CD4-positive, alpha-beta T cell treated with Interleukin-6 at 100 ng/mL for 8 hours (primary cell): ENCODE data around the gene TCF23.
"Not testable (repeated sequence)": the region's sequence is repeated elsewhere in the genome, so short reads cannot be mapped to it uniquely, and the experiment has no call there.

Experiments used
- DNase-seq: peaks from one replicate; pipeline ENCODE4 v3.0.0-alpha.2; 2020; ENCODE audit warnings: mixed read lengths, low spot score

Gene TCF23

GRCh38 chr2:27148801-27149439, at the start of gene TCF23:
Gene TCF23, plus strand, starts transcription at chr2:27149004. Its CDS starts 130 bp downstream, at chr2:27149134.
- DNase-seq = no peak

- no peak for DNase-seq
Measured at GRCh38 chr2:27099334-27099955, 49.4 kb upstream of the TCF23 start.

- no peak for DNase-seq
Measured at GRCh38 chr2:27100036-27100435, 48.8 kb upstream of the TCF23 start.

DNA sequence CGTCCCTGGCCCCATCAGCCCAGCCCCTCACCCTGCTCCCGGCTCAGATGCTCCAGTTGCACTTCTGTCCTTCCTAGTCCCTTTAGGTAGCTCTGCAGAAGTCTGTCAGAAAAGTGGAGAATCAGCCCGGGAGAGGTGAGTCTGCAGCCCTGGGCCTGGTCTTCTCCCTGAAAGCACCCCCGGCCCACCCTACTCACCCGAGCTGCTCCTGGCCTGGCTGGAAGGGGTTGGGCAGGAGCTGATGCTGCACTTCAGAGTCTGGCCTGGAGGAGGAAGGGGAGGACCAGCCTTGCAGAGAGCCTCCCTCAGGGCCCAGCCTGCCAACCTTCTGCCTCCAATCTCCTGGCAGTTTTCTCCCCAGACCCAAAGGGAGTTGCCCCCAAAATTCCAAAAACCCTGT, 46.5 kb upstream of the TCF23 start:
- DNase-seq = no peak

GRCh38 chr2:27105981-27106380, 42.8 kb upstream of the TCF23 start:
- no peak for DNase-seq

DNA sequence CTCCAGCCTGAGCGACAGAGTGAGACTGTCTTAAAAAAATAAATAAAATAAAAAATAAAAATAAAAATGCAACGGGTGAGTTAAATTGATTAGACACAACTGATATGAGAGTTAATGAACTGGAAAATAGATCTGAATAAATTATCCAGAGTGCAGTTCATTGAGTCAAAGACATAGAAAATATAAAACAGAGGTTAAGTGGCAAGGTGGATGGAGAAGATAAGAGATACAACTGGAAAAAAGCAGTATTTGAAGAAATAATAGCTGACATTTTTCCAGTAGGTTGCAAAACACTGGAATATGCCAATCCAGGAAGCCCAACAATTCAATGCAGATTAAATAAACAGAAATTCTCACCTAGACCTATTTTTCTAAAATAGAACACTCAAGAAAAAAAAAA, 40.6 kb upstream of the TCF23 start:
- no peak for DNase-seq

GRCh38 chr2:27109083-27109482, 39.7 kb upstream of the TCF23 start:
- DNase-seq = no peak

DNA sequence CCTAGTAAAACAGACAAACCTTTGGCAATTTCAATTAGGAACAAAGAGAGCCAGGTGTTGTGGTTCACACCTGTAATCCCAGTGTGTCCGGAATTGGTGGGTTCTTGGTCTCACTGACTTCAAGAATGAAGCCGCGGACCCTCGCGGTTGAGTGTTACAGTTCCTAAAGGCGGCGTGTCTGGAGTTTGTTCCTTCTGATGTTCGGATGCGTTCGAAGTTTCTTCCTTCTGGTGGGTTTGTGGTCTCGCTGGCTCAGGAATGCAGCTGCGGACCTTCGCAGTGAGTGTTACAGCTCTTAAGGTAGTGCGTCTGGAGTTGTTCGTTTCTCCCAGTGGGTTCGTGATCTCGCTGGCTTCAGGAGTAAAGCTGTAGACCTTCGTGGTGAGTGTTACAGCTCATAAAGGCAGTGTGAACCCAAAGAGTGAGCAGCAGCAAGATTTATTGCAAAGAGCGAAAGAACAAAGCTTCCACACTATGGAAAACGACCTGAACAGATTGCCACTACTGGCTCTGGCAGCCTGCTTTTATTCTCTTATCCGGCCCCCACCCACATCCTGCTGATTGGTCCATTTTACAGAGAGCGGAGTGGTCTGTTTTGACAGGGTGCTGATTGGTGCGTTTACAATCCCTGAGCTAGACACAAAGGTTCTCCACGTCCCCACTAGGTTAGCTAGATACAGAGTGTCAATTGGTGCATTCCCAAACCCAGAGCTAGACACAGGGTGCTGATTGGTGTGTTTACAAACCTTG, 38.0 kb upstream of the TCF23 start:
- DNase-seq = not testable (repeated sequence)

DNA sequence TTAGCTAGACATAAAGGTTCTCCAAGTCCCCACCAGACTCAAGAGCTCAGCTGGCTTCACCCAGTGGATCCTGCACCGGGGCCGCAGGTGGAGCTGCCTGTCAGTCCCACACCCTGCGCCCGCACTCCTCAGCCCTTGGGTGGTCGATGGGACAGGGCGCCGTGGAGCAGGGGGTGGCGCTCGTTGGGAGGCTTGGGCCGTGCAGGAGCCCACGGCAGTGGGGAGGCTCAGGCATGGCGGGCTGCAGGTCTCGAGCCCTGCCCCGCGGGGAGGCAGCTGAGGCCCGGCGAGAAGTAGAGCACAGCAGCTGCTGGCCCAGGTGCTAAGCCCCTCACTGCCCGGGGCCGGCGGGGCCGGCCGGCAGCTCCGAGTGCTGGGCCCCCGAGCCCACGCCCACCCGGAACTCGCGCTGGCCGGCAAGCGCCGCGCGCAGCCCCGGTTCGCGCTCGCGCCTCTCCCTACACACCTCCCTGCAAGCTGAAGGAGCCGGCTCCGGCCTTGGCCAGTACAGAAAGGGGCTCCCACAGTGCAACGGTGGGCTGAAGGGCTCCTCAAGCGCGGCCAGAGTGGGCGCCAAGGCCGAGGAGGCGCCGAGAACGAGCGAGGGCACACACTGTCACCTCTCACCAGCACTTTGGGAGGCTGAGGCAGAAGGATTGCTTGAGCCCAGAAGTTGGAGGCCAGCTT, 37.3 kb upstream of the TCF23 start:
- not testable (repeated sequence) for DNase-seq

DNA sequence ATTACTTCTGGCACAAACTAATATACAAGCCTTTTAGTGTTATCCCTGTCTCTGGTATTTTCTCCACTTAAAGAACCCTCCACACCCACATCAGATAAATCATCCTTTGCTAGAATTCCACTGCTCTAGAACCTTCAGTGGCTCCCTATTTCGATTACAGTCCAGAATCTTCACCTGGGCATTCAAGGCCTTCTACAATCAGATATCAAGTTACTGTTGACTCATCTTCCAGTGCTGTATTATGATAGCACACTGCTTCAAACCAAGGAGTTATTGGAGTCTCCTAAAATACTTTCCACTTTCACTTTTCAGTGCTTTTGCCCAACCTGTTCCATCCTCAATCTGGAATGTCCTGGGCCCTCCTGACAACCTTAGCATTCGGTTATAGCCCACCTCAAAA, 33.3 kb upstream of the TCF23 start:
- DNase-seq = no peak

DNA sequence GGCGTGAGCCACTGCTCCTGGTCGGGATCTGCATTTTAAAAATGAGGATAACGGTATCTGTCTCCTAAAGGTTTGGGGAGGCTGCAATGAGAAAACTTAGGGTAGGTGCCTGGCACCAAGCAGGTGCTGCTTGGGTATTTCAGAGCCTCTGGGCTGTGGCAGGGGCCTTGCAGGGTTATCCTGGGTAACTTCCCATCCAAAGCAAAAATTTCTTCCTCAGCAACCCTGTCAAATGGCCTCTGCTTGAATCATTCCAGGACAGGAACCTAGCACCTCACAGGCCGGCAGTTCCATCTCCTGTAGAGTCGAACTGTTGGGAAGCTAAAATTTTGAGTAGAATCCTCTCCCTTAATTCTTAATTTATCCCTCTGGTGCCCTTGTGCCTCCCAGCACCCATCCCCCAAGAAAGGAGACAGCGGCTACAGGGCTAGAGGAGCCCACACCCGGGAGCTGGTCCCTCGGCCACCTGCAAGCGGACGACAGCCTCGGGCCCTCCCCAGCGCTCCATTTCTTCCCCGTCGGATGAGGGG, 30.7 kb upstream of the TCF23 start:
- DNase-seq = no peak

DNA sequence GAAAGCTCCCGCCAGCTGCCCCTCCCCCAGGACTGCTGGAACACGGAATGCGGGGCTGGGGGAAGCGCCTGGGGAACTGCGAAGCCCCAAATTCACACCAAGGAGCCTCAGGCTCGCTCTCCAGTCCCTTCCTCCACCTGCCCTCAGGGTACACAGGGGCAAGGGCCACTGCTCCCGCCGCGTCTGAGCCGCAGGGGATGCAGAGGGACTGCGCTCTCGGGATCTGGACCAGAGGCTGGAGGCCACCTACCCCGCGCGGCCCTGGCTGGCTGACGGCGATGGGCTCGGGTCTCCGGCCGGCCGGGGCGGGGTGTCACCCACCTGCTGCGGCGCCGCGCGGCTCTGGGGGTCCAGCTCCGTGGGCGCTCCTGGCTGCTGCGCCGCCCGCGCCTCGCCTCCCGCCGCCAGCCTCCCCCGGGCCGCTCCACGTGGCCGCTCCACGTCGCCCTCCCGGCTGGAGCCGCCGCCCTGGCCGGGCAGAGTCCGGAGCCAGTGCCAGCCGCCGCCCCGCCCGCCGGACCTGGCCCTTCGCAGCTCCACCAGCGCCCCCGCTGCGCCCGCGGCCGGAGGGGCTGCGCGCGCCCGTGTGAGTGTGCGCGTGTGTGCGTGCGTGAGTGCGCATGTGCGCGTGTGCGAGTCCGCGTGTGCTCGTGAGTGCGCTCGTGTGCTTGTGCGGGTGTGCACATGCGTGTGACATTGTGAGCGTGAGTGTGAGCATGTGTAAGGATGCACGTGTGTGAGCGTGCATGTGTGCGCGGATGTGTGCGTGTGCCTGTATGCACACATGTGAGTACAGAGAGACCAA, 30.1 kb upstream of the TCF23 start, which contains the start of gene CGREF1:
TSS of gene CGREF1 (minus strand) at position 604 of the 805 bp plus-strand sequence. CDS start 14,762 bp downstream, outside the sequence.
- no peak for DNase-seq

DNA sequence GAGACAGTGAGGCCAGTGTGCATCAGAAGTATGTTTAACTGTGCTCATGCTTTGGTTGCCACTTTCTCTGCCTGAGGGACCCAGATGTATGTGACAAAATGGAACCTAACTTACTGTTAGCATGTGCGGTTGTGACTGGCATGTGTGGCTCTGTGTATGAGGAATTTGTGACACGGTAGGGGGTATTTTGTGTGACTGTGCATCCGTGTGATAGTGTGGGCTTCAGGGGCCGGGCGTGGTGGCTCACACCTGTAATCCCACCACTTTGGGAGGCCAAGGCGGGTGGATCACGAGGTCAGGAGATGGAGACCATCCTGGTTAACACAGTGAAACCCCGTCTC, 29.5 kb upstream of the TCF23 start:
- DNase-seq = not testable (repeated sequence)

DNA sequence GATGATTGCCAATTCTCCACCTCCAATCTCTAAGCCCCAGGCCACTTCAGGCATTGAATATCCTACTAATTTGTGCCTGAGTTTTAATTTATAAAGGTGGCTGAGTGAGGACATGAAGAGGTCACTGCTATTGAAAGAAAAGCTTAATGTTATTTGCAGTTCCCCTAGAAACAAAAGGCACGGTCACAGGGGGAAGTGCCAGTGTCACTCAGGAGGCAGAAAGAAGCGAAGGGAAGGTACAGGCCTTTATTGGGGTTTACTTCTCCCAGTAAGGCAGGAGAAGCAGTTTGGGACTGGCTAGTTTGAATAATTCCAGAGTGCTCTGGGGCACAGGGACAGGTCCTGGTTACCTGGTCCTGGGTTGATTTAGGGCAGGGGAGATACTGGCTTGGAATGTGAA, 26.9 kb upstream of the TCF23 start:
- no peak for DNase-seq

DNA sequence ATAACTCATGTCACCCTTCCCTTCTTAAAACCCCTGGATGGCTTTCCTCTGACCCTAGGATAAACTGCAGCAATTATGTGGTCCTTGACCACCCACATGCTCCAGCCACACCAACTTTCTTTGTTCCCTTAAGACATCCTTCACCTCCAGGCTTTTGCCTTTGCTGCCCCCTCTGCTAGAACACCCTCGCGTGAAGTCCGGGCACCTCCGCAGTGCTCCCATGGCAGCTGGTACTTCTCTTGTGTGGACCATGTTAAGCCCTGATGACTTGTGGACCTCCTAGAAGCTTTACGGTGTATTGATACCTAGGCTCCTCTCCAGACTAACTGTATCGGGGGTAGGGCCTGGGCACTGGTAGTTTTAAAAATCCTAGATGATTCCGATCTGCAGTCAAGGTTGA, 26.0 kb upstream of the TCF23 start:
- no peak for DNase-seq

DNA sequence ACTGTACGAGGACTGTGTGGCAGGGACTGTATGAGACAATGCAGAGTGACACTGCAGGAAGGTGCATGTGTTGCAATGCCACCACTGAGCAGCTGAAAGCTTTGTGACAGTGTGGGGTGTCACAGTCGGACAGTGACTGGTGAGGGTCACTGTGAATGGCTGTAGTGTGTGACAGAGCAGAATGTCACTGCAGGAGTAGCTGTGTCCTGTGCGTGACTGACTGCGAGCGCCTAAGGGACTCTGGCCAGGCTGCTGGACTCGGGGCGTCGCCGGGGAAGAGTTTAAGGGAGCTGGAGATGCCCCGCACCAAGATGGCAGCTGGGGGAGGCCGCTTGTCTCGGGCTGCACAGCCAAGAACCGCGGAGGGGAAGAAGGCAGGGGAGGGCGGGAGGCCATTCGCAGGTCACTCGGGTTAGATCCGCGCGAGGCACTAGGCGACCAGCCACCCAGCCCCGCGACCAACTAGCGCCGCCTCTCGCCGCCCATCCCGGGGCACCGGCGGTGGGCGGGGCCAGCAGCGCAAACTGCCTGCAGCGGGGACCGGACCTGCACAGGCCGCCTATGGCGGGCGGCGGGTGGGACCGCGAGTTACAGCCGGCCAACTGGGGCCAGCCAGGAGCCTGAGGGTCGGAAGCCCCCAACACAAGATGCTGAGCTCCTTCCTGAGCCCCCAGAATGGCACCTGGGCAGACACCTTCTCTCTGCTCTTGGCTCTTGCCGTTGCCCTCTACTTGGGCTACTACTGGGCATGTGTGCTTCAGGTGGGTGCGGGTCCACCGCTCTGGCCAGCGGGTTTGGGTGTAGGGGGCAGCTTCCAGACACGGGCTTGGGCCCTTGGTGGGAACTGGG, 25.3 kb upstream of the TCF23 start, which contains the start of gene ABHD1:
TSS of gene ABHD1 (plus strand) at position 514 of the 849 bp plus-strand sequence. CDS start at position 648, 134 bp downstream.
- DNase-seq = peak; percentile 66

GRCh38 chr2:27125104-27125503, 23.7 kb upstream of the TCF23 start:
- no peak for DNase-seq

DNA sequence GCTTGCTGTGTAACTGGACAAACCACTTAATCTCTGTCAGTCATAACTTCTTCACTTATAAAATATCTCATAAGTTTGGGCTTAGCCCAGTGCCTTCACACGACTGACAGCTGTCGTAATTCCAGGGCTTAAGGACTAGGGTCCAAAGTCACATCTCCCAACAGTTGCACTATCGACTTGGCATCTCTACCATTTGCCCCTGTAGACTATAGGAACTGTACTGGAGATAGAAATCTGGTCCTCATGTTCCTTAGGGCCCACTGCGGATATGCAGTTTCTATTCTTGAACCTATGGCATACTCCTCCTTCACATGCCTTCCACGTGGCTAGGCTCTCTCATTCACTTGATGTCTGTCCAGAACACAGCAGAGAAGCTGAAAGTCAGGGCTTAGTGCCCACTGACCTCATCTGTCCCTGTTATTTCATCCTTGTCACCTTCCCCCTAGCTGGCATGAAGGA, 22.5 kb upstream of the TCF23 start:
- DNase-seq = no peak

DNA sequence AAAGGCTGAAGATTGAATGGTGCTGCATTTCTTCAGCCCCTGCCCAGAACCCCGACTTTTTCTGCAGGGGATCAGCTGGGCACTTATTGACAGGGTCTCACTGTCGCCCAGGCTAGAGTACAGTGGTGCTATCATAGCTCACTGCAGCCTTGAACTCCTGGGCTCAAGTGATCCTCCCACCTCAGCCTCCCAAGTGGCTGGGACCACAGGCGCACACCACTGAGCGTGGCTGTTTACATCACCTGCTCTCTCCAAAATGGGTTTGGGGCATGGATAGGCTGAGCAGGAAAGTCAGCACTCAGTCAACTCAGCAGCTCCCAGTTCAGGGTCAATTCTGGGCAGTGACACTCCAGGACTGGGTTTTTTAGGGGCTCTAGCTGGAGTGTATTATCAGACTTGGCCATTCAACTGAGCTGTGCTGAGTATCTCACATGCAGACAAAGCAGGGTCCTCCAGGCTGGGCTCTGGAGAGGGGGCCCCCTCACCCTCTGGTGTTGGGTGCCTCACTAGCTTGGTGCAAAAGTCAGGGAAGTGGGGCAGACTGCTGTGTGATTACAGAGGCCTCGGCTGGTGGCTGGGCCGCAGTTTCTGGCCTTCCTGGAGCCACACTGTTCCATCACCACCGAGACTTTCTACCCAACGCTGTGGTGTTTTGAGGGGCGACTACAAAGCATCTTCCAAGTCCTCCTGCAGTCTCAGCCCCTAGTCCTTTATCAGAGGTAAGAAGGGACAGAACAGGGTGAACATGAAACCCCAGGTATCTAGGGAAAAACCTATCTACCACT, 20.7 kb upstream of the TCF23 start:
- no peak for DNase-seq
